GM15510 (cell line): Measurements from ENCODE around the gene PDE6C.

Source experiments
- POLR2A ChIP-seq: IDR thresholded peaks from 3 replicates; pipeline ENCODE4 v1.6.1; 2011; ENCODE audit warnings: borderline replicate concordance; ENCODE audit not compliant: insufficient read length; ENCODE audit errors: extremely low read depth

Gene PDE6C

GRCh38 chr10:93667795-93668194 is 55.5 kb downstream of the PDE6C start:
- no peak for TF ChIP-seq POLR2A

- no peak for TF ChIP-seq POLR2A
Observed at GRCh38 chr10:93670372-93670771, 58.0 kb downstream of the PDE6C start.

- TF ChIP-seq POLR2A: no peak
Observed at GRCh38 chr10:93671042-93671441, 58.7 kb downstream of the PDE6C start.

GRCh38 chr10:93672022-93672678 is 59.8 kb downstream of the PDE6C start:
- no peak for TF ChIP-seq POLR2A

- no peak for TF ChIP-seq POLR2A
Observed at GRCh38 chr10:93672890-93673289, 60.6 kb downstream of the PDE6C start.

GRCh38 chr10:93673791-93674190 is 61.5 kb downstream of the PDE6C start:
- TF ChIP-seq POLR2A: no peak

- TF ChIP-seq POLR2A: no peak
Observed at GRCh38 chr10:93678386-93678785, 66.0 kb downstream of the PDE6C start.

GRCh38 chr10:93678805-93679587 is 66.7 kb downstream of the PDE6C start:
- TF ChIP-seq POLR2A: no peak

GRCh38 chr10:93680412-93681047 is 68.2 kb downstream of the PDE6C start:
- TF ChIP-seq POLR2A: no peak

- no peak for TF ChIP-seq POLR2A
Observed at GRCh38 chr10:93687737-93688136, 75.4 kb downstream of the PDE6C start.

GRCh38 chr10:93695740-93696139 is 83.4 kb downstream of the PDE6C start:
- TF ChIP-seq POLR2A: no peak

GRCh38 chr10:93697207-93697606 is 84.9 kb downstream of the PDE6C start:
- TF ChIP-seq POLR2A: no peak

GRCh38 chr10:93701866-93702209 is 89.5 kb downstream of the PDE6C start:
- TF ChIP-seq POLR2A: no peak

- peak; percentile 72 for TF ChIP-seq POLR2A
Observed at GRCh38 chr10:93702210-93703001, 90.1 kb downstream of the PDE6C start, which contains the start of gene FRA10AC1. Gene FRA10AC1 (minus strand): TSS chr10:93702592. CDS start chr10:93700106, 2,486 bp downstream.

- no peak for TF ChIP-seq POLR2A
Observed at GRCh38 chr10:93703066-93703465, 90.7 kb downstream of the PDE6C start.
